Keratinocyte (primary cell): ENCODE data around the gene GBP7. TPM values are rescaled to one million over a fixed set of nuclear protein-coding genes. Genes with fewer than 3 reads are reported as not detected.

Experiments
- DNase-seq: peaks from one replicate; pipeline ENCODE4 v3.0.0-alpha.2; 2011; ENCODE audit warnings: low read depth, missing footprints, low spot score
- FAIRE-seq: peaks from 2 replicates; lab custom pipeline; 2011; peaks lifted over from hg19 to GRCh38; lab: Jason Lieb, UNC
- H2AFZ ChIP-seq: 2 replicates; pipeline ENCODE4 v1.6.0; 2012; ENCODE audit warnings: low read length, control low read depth, inconsistent platforms; ENCODE audit not compliant: control insufficient read depth
- H3K27ac ChIP-seq: 2 replicates; pipeline ENCODE4 v1.5.1; 2011; ENCODE audit warnings: low read length; ENCODE audit not compliant: control insufficient read depth, insufficient read depth
- H3K27me3 ChIP-seq: 3 replicates; pipeline ENCODE4 v1.6.0; 2011; ENCODE audit warnings: low read length; ENCODE audit not compliant: control insufficient read depth, insufficient read depth; ENCODE audit errors: extremely low read depth
- H3K36me3 ChIP-seq, 2 experiments: 2 replicates in 1 of 2; 3 replicates in 1 of 2; pipeline ENCODE4 v1.5.1; 2011; ENCODE audit warnings: low read length in 2 of 2, mild to moderate bottlenecking in 1 of 2; ENCODE audit not compliant: control insufficient read depth in 2 of 2, insufficient read depth in 2 of 2; ENCODE audit errors: extremely low read depth in 1 of 2
- H3K4me1 ChIP-seq: 3 replicates; pipeline ENCODE4 v1.5.1; 2011; ENCODE audit warnings: low read length; ENCODE audit not compliant: control insufficient read depth, insufficient read depth; ENCODE audit errors: extremely low read depth
- H3K4me2 ChIP-seq: 3 replicates; pipeline ENCODE4 v1.6.0; 2011; ENCODE audit warnings: low read depth, low read length; ENCODE audit not compliant: control insufficient read depth, insufficient read depth; ENCODE audit errors: extremely low read depth
- H3K4me3 ChIP-seq, 3 experiments: fragments of 200-600 bp in 1 of 3; sonication (generic) in 1 of 3; 2 replicates in 2 of 3; 3 replicates in 1 of 3; pipeline ENCODE4 v1.5.1; 2011 to 2016; ENCODE audit warnings: low read length in 3 of 3, mild to moderate bottlenecking in 3 of 3, control low read depth in 2 of 3, inconsistent platforms in 1 of 3, low read depth in 1 of 3, mixed read lengths in 1 of 3, mixed run types in 1 of 3, moderate library complexity in 1 of 3; ENCODE audit not compliant: control insufficient read depth in 2 of 3, insufficient read depth in 2 of 3; ENCODE audit errors: extremely low read depth in 1 of 3
- H3K79me2 ChIP-seq: 2 replicates; pipeline ENCODE4 v1.6.0; 2012; ENCODE audit warnings: low read length; ENCODE audit not compliant: control insufficient read depth, insufficient read depth
- H3K9ac ChIP-seq: 3 replicates; pipeline ENCODE4 v1.6.0; 2011; ENCODE audit warnings: low read length; ENCODE audit not compliant: control insufficient read depth, insufficient read depth; ENCODE audit errors: extremely low read depth
- H3K9me1 ChIP-seq: 3 replicates; pipeline ENCODE4 v1.6.0; 2011; ENCODE audit warnings: low read length; ENCODE audit not compliant: control insufficient read depth, insufficient read depth; ENCODE audit errors: extremely low read depth
- H3K9me3 ChIP-seq: 2 replicates; pipeline ENCODE4 v1.5.1; 2012; ENCODE audit warnings: low read depth, low read length; ENCODE audit not compliant: control insufficient read depth
- H4K20me1 ChIP-seq: 3 replicates; pipeline ENCODE4 v1.6.0; 2011; ENCODE audit warnings: low read length; ENCODE audit not compliant: control insufficient read depth, insufficient read depth; ENCODE audit errors: extremely low read depth
- CTCF ChIP-seq, 3 experiments: IDR thresholded peaks in 1 of 3; conservative IDR thresholded peaks in 1 of 3; optimal IDR thresholded peaks in 1 of 3; 2 replicates in 2 of 3; 3 replicates in 1 of 3; pipeline versions ENCODE3 to v1.5.1; 2011; ENCODE audit warnings: low read length in 3 of 3, mild to moderate bottlenecking in 3 of 3, moderate library complexity in 2 of 3, control low read depth in 1 of 3, inconsistent platforms in 1 of 3; ENCODE audit not compliant: insufficient read depth in 2 of 3; ENCODE audit errors: extremely low read depth in 1 of 3
- EZH2 ChIP-seq: IDR thresholded peaks from one replicate; pipeline ENCODE4 v1.6.1; 2012; ENCODE audit warnings: inconsistent platforms, mild to moderate bottlenecking, low read length, moderate library complexity
- dilution Hi-C: fragments of 300-500 bp; cut with MboI; formaldehyde crosslinking; loops from one replicate; pipeline ENCODE4 v1.7.0; 2020; ENCODE audit warnings: low sequenced_read_pairs; ENCODE audit not compliant: extremely low pct_ligation_motif_present
- polyA plus RNA-seq, 5 experiments: library from polyadenylated mRNA; depleted of rRNA in 3 of 5; stranded (reverse) in 3 of 5; stranded (forward) in 1 of 5; unstranded in 1 of 5; fragments of >200 nt; gene quantifications; 1 replicate in 1 of 5; 2 replicates in 3 of 5; 3 replicates in 1 of 5; pipeline versions ENCODE4 v1.2.1 to v1.2.3, GENCODE V29; 2011 to 2012; ENCODE audit warnings: missing spikeins in 2 of 5, low read depth in 1 of 5, low replicate concordance in 1 of 5

GBP7 gene
- polyA plus RNA-seq, 1 donor (not counting 4 experiments of a cell fraction or from before 2014, with no cell fraction given), result not detected

DNA sequence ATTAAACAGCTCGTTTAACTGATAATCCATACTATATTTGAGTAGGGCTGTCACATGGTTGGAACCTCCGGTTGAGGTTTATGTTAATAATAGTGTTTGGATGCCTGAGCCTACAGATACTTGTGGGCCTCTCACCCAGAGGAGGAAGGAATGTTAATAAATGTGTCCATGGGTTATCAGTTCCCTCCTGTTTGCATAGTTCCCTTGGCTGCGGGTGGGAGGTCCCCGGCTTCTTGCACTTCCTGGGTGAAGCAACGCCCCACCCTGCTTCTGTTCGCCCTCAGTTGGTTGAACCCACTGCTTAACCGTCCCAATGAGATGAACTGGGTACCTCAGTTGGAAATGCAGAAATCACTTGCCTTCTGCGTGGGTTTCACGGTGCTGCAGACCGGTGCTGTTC lies 87.2 kb downstream of the GBP7 start:
- Histone ChIP-seq H3K27me3 (no peaks in the 10 kb centered on the region), H3K9me3 (no peaks in the 10 kb centered on the region), H3K27ac (no peak overlapping the region), H3K79me2 (no peaks in the 10 kb centered on the region), H3K9me1 (no peaks in the 10 kb centered on the region), H3K4me3 (no peak overlapping the region), H3K36me3 (no peaks in the 10 kb centered on the region), H2AFZ (no peak overlapping the region), H3K4me1 (no peaks in the 10 kb centered on the region), H3K9ac (no peak overlapping the region), H4K20me1 (no peaks in the 10 kb centered on the region), H3K4me2 (no peak overlapping the region)
- dilution Hi-C loops, result no loop called here
- FAIRE-seq (no peak), DNase-seq (no peak)
- no peak for TF ChIP-seq CTCF (optimal IDR thresholded peaks at IDR 0.05 in 1 of 3, IDR thresholded peaks at IDR 0.05 in 1 of 3, conservative IDR thresholded peaks at IDR 0.05 in 1 of 3; ENCODE audit: extremely low read depth in 1 of 3, insufficient read depth in 2 of 3, low read length in 3 of 3)
- TF ChIP-seq EZH2, result no peak

GRCh38 chr1:89087241-89087640 lies 88.6 kb downstream of the GBP7 start:
- H3K4me1 ChIP-seq, result no peaks in the 10 kb centered on the region
- H3K9me3 ChIP-seq, result no peaks in the 10 kb centered on the region
- dilution Hi-C loops, result no loop called here
- FAIRE-seq (no peak), DNase-seq (no peak)
- H3K4me2 ChIP-seq, result no peak overlapping the region
- H4K20me1 ChIP-seq, result no peaks in the 10 kb centered on the region
- H3K27me3 ChIP-seq, result no peaks in the 10 kb centered on the region
- H3K9ac ChIP-seq, result no peak overlapping the region
- no peaks in the 10 kb centered on the region for H3K36me3 ChIP-seq
- H3K4me3 ChIP-seq, result no peak overlapping the region
- no peak overlapping the region for H3K27ac ChIP-seq
- TF ChIP-seq EZH2, result no peak
- no peak for TF ChIP-seq CTCF (optimal IDR thresholded peaks at IDR 0.05 in 1 of 3, IDR thresholded peaks at IDR 0.05 in 1 of 3, conservative IDR thresholded peaks at IDR 0.05 in 1 of 3; ENCODE audit: extremely low read depth in 1 of 3, insufficient read depth in 2 of 3, low read length in 3 of 3)
- no peaks in the 10 kb centered on the region for H3K79me2 ChIP-seq
- H2AFZ ChIP-seq, result no peak overlapping the region
- no peaks in the 10 kb centered on the region for H3K9me1 ChIP-seq
